PC-9 (cell line): ENCODE measurements around the gene ZBTB1. TPM values are rescaled to one million over a fixed set of nuclear protein-coding genes. Genes with fewer than 3 reads are reported as not detected.

Experiments
- BruUV-seq: library from RNA; stranded (reverse); fragments of 400-500 nt; replicated peaks from 2 replicates; lab custom pipeline; 2021; lab: Mats Ljungman, UMichigan
- CTCF ChIA-PET: fragments of 300-600 bp; sonication (Branson Sonifier 250); formaldehyde crosslinking; loops from one replicate; lab custom pipeline; 2022; ENCODE audit warnings: antibody characterized with exemption; lab: Charles Lee
- POLR2A ChIA-PET: fragments of 300-600 bp; sonication (Branson Sonifier 250); formaldehyde crosslinking; loops from one replicate; lab custom pipeline; 2022; ENCODE audit warnings: antibody characterized with exemption; ENCODE audit not compliant: unreplicated experiment; lab: Charles Lee
- DNase-seq, 2 experiments: peaks; one replicate each; pipeline versions ENCODE4 v3.0.0 to v3.0.0-alpha.2; 2015 to 2022; ENCODE audit warnings: mixed read lengths in 1 of 2
- H2AFZ ChIP-seq: fragments of 200-600 bp; sonication (generic); 2 replicates; pipeline ENCODE4 v1.8.1; 2017; ENCODE audit warnings: antibody characterized with exemption
- H3F3A ChIP-seq: fragments of 200-600 bp; sonication (generic); 2 replicates; pipeline ENCODE4 v1.8.1; 2017; ENCODE audit warnings: antibody characterized with exemption, mild to moderate bottlenecking, low read depth; ENCODE audit not compliant: insufficient read depth
- H3K27ac ChIP-seq: fragments of 200-600 bp; sonication (generic); 2 replicates; pipeline ENCODE4 v1.6.1; 2016; ENCODE audit warnings: mixed run types
- H3K27me3 ChIP-seq: fragments of 200-600 bp; sonication (generic); 2 replicates; pipeline ENCODE4 v1.6.1; 2016; ENCODE audit warnings: low read depth, mixed run types; ENCODE audit not compliant: insufficient read depth
- H3K36me3 ChIP-seq: fragments of 200-600 bp; sonication (generic); 2 replicates; pipeline ENCODE4 v1.6.1; 2016; ENCODE audit warnings: low read depth, mixed run types
- H3K4me1 ChIP-seq: fragments of 200-600 bp; sonication (generic); replicated peaks from 2 replicates; pipeline ENCODE4 v1.6.1; 2016; ENCODE audit warnings: mixed run types; ENCODE audit not compliant: insufficient read depth
- H3K4me2 ChIP-seq: fragments of 200-600 bp; sonication (generic); 2 replicates; pipeline ENCODE4 v1.6.1; 2017; ENCODE audit warnings: mixed run types
- H3K4me3 ChIP-seq: fragments of 200-600 bp; sonication (generic); 2 replicates; pipeline ENCODE4 v1.6.1; 2016; ENCODE audit warnings: mixed run types
- H3K79me2 ChIP-seq: fragments of 200-600 bp; sonication (generic); 2 replicates; pipeline ENCODE4 v1.6.1; 2017; ENCODE audit warnings: low read depth, mixed run types
- H3K9me2 ChIP-seq: fragments of 200-600 bp; sonication (generic); 2 replicates; pipeline ENCODE4 v1.8.1; 2017; ENCODE audit warnings: mild to moderate bottlenecking; ENCODE audit not compliant: insufficient read depth
- H3K9me3 ChIP-seq: fragments of 200-600 bp; sonication (generic); 2 replicates; pipeline ENCODE4 v1.8.1; 2016; ENCODE audit warnings: low read depth; ENCODE audit not compliant: insufficient read depth
- H4K20me1 ChIP-seq: fragments of 200-600 bp; sonication (generic); 2 replicates; pipeline ENCODE4 v1.8.1; 2017; ENCODE audit not compliant: insufficient read depth
- EZH2 ChIP-seq: fragments of 200-600 bp; sonication (generic); IDR thresholded peaks from 2 replicates; pipeline ENCODE4 v1.8.0; 2017; ENCODE audit warnings: antibody characterized with exemption, low read depth
- intact Hi-C: fragments of 100-400 bp; cut with micrococcal nuclease; formaldehyde crosslinking; loops from one replicate; pipeline ENCODE4 v1.10.0; 2022; ENCODE audit not compliant: unreplicated experiment
- total RNA-seq: library from RNA; stranded (reverse); gene quantifications from 2 replicates; pipeline ENCODE4 v1.2.3, GENCODE V29; 2021
- TF ChIP-seq, protein P1 (sequence below): fragments of 200-600 bp; sonication (generic); conservative IDR thresholded peaks from 2 replicates; pipeline ENCODE4 v1.6.1; 2017; ENCODE audit warnings: mixed run types, antibody characterized with exemption, mild to moderate bottlenecking, moderate library complexity

The ZBTB1 gene
- total RNA-seq, 1 experiment from 2014 or later, result 55.4 TPM

- no peak for TF ChIP-seq EZH2
- TF ChIP-seq, protein P1, sequence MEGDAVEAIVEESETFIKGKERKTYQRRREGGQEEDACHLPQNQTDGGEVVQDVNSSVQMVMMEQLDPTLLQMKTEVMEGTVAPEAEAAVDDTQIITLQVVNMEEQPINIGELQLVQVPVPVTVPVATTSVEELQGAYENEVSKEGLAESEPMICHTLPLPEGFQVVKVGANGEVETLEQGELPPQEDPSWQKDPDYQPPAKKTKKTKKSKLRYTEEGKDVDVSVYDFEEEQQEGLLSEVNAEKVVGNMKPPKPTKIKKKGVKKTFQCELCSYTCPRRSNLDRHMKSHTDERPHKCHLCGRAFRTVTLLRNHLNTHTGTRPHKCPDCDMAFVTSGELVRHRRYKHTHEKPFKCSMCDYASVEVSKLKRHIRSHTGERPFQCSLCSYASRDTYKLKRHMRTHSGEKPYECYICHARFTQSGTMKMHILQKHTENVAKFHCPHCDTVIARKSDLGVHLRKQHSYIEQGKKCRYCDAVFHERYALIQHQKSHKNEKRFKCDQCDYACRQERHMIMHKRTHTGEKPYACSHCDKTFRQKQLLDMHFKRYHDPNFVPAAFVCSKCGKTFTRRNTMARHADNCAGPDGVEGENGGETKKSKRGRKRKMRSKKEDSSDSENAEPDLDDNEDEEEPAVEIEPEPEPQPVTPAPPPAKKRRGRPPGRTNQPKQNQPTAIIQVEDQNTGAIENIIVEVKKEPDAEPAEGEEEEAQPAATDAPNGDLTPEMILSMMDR, result no peak
- ChIA-PET CTCF (no interaction called here), POLR2A (no interaction called here)
- Histone ChIP-seq H3K4me1 (no peaks in the 10 kb centered on the region), H3K36me3 (no peaks in the 10 kb centered on the region), H2AFZ (no peak overlapping the region), H3K4me3 (no peak overlapping the region), H3K9me3 (no peaks in the 10 kb centered on the region), H4K20me1 (no peaks in the 10 kb centered on the region), H3K27me3 (no peaks in the 10 kb centered on the region), H3K9me2 (no peaks in the 10 kb centered on the region), H3F3A (no peaks in the 10 kb centered on the region), H3K79me2 (no peaks in the 10 kb centered on the region), H3K4me2 (no peak overlapping the region), H3K27ac (no peak overlapping the region)
- intact Hi-C loops, result loop anchor here (10.0 kb wide), 1 partner anchor 346 kb away; no protein-coding TSS in a partner anchor
- no peak for DNase-seq
- BruUV-seq, result no TSS peak
Measured at GRCh38 chr14:64549016-64549415, 44.4 kb downstream of the ZBTB1 start.

GRCh38 chr14:64549791-64550620, 45.4 kb downstream of the ZBTB1 start, which contains the start of gene PPP1R36:
Gene PPP1R36, plus strand, starts transcription at chr14:64549961. Its CDS starts 37 bp downstream, at chr14:64549998.
- intact Hi-C loops, result loop anchor here (10.0 kb wide), 1 partner anchor 345 kb away; no protein-coding TSS in a partner anchor
- Histone ChIP-seq H3K4me2 (no peak within 1 kb of the TSS), H3K9me3 (no peaks in the 10 kb centered on the region), H3K9me2 (no peaks in the 10 kb centered on the region), H3K4me1 (no peaks in the 10 kb centered on the region), H3K27me3 (no peaks in the 10 kb centered on the region), H3K79me2 (no peaks in the 10 kb centered on the region), H3K27ac (no peak within 1 kb of the TSS), H3K36me3 (no peaks in the 10 kb centered on the region), H3F3A (no peaks in the 10 kb centered on the region), H2AFZ (no peak within 1 kb of the TSS), H3K4me3 (no peak within 1 kb of the TSS), H4K20me1 (no peaks in the 10 kb centered on the region)
- ChIA-PET POLR2A (interaction anchor here (0.7 kb wide), 1 partner anchor 541 kb away, joined by 5 read pairs; no protein-coding TSS in a partner anchor), CTCF (no interaction called here)
- TF ChIP-seq EZH2, result no peak
- DNase-seq, result peak in 1 of 2 experiments; percentile 44
- BruUV-seq, result no TSS peak

- Histone ChIP-seq H3K36me3 (no peaks in the 10 kb centered on the region), H3K27me3 (no peaks in the 10 kb centered on the region), H2AFZ (no peak overlapping the region), H3K4me3 (no peak overlapping the region), H3K9me3 (no peaks in the 10 kb centered on the region), H3K27ac (no peak overlapping the region), H3K4me1 (no peaks in the 10 kb centered on the region), H4K20me1 (no peaks in the 10 kb centered on the region), H3K9me2 (no peaks in the 10 kb centered on the region), H3K4me2 (no peak overlapping the region), H3F3A (no peaks in the 10 kb centered on the region), H3K79me2 (no peaks in the 10 kb centered on the region)
- BruUV-seq, result no TSS peak
- DNase-seq, result no peak
- TF ChIP-seq EZH2, result no peak
- TF ChIP-seq, protein P1, result no peak
- intact Hi-C loops, result no loop called here
- CTCF ChIA-PET, result no interaction called here
- POLR2A ChIA-PET, result interaction anchor here (0.7 kb wide), 1 partner anchor 540 kb away, joined by 5 read pairs; no protein-coding TSS in a partner anchor
Measured at GRCh38 chr14:64550621-64551333, 46.2 kb downstream of the ZBTB1 start.
